H7 (cell line): ENCODE measurements around the gene VMP1. TPM values are rescaled to one million over a fixed set of nuclear protein-coding genes. Genes with fewer than 3 reads are reported as not detected.
"Not testable (repeated sequence)": the region's sequence is repeated elsewhere in the genome, so short reads cannot be mapped to it uniquely, and the experiment has no call there.

ENCODE experiments used
- DNase-seq: peaks from one replicate; pipeline ENCODE4 v3.0.0; 2012
- H3K27me3 ChIP-seq: 2 replicates; pipeline ENCODE4 v1.6.0; 2011; ENCODE audit warnings: mild to moderate bottlenecking, low read length; ENCODE audit not compliant: control insufficient read depth, insufficient read depth
- H3K36me3 ChIP-seq: replicated peaks from 2 replicates; pipeline ENCODE4 v1.5.1; 2011; ENCODE audit warnings: low read length; ENCODE audit not compliant: control insufficient read depth, insufficient read depth
- H3K4me3 ChIP-seq: 2 replicates; pipeline ENCODE4 v1.5.1; 2011; ENCODE audit warnings: low read depth, mild to moderate bottlenecking, control low read depth, low read length, moderate library complexity; ENCODE audit not compliant: insufficient read depth
- total RNA-seq: library from RNA; depleted of rRNA; stranded (reverse); fragments of >200 nt; shearing (Covaris generic); gene quantifications from 2 replicates; pipeline ENCODE4 v1.2.3, GENCODE V29; 2014

The VMP1 gene
- total RNA-seq, 1 experiment from 2014 or later = 64.2 TPM

DNA sequence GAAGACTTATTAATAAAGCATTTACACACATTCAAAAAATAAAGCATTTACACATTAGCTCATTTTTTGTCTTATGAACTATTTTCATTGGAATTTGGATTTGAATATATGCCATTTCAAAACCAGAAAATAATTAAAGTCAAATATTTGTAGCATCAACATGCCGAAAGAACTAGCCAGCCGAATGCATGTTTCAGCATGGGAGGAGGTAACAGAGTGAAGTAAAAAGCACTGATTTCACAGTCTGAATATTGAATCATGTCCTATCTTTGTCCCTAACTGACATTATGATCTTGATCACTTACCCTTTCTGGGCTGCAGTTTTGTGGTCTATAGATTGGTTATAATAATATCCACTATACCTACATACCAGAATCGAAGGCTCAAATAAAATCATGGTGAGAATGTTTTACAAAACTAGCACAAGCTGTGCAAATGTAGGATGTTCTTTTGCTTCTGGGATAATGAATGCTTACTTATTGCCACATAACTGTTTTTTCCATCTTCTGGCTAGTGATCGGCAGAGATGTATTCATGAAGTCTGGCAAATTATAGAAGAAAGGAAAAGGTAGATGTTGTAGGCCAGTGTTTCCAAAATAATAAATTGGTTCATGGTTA lies 100.5 kb downstream of the VMP1 start:
- no peak for DNase-seq
- H3K36me3 ChIP-seq = peaks cover 1% of the 10 kb centered on the region; the same call in 1 of the 2 replicates
- H3K27me3 ChIP-seq = no peaks in the 10 kb centered on the region
- no peak overlapping the region for H3K4me3 ChIP-seq

DNA sequence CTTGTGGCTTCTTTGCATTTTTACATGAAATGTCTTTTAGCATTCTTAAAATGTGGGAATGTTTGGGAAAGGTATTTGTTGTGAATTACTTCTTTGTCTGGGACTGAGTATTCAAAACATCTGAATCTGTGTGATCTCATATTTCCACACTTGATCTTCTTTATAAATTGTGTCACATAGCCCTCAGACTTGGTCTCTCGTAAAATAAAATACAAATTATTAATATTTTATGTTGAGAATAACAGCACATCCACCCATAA lies 103.4 kb downstream of the VMP1 start:
- Histone ChIP-seq H3K4me3 (no peak overlapping the region), H3K36me3 (peaks cover 1% of the 10 kb centered on the region; the same call in 1 of the 2 replicates), H3K27me3 (no peaks in the 10 kb centered on the region)
- no peak for DNase-seq

DNA sequence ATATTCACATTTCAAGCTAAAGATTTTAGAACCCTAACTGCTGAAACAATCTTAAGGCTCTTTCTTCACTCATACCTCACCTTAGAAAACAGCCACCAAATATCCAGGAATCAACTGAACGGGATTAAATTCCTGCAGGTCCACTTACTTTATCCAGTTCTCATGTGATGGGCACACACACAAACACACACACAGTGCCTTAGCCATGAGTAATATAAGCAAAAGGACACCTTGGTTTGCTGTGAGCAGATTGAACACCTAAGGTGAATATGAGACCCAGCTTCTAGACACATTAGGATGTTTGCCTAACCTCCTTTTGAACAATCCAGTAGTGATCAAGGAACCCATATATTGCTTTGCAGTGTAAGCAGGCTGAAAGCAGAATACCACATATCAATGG lies 103.8 kb downstream of the VMP1 start:
- peaks cover 1% of the 10 kb centered on the region; the same call in 1 of the 2 replicates for H3K36me3 ChIP-seq
- no peak overlapping the region for H3K4me3 ChIP-seq
- no peak for DNase-seq
- no peaks in the 10 kb centered on the region for H3K27me3 ChIP-seq

DNA sequence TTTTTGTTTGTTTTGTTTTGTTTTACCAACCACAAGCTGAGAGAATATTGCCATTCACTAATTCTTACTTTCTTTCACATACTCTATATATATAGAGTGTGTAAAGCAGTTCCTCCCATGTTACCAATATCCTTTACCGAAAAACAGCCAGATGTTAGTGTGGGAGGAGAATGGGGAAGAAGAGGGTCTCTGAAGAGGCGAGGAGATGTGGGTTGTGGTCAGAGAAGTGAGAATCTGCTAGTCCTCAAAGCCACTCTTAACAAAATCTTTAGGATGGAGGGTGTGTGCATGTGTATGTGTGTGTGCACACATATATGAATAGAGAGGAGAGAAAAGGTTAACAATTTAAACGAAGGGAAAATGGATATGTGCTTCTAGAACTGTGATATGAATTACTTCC lies 104.7 kb downstream of the VMP1 start:
- H3K4me3 ChIP-seq = no peak overlapping the region
- no peaks in the 10 kb centered on the region for H3K27me3 ChIP-seq
- peaks cover 1% of the 10 kb centered on the region; the same call in 1 of the 2 replicates for H3K36me3 ChIP-seq
- no peak for DNase-seq

DNA sequence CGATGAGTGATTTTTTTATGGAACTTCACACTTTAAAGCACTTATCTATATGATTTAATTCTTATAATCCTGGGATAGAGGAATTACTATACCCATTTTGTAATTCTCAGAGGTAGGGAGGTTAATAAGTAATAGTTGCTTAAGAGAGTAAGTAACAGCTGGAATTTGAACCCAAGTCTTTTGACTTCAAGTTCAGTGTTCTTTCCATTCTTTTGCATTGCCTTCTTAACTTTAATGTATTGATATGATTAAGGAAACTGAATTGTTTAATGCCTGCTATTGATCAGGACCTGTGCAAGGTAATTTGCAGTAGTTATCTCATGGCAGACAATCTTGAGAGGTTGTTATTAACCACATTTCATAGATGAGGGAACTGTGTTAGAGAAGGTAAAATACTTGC lies 106.8 kb downstream of the VMP1 start:
- H3K27me3 ChIP-seq = no peaks in the 10 kb centered on the region
- peaks cover 1% of the 10 kb centered on the region; the same call in 1 of the 2 replicates for H3K36me3 ChIP-seq
- DNase-seq = no peak
- H3K4me3 ChIP-seq = no peak overlapping the region

DNA sequence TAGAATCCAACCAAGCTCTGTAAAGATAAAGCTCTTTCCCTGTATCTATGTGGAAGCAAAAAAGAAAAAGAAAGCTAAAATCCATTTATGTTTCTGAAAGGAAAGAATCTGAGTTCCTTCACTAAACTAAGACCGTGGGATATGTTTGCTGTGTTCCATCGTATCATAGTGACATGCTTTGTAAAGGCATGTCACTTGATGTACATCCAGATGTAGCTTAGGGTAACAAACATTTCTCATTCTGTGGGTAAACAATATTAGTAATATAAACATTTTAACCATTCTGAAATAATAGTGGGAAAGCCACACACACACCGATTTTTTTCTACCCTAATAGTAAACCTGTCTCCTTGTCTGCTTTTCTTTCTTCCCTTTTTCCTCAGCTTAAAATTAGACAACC lies 107.2 kb downstream of the VMP1 start:
- peaks cover 1% of the 10 kb centered on the region; the same call in 1 of the 2 replicates for H3K36me3 ChIP-seq
- no peak overlapping the region for H3K4me3 ChIP-seq
- DNase-seq = no peak
- no peaks in the 10 kb centered on the region for H3K27me3 ChIP-seq

DNA sequence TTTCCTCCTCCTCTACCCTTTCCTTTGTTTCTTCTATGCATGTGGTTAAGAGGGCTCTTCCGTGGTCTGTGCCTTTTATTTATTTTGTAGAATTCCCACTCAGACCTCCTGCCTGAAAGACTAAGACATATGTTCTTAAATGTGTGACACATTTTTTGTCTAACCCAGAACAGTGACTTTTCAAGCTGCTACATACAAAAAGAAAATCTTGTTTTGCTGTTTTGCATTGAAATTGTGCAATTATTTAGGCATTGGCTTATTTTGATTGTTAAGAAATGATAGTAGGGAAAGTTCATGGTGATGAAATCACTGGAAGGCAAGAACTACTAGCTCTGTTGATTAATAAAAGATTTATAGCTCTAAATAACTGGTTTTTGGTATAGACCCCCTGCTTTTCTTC lies 108.5 kb downstream of the VMP1 start:
- Histone ChIP-seq H3K4me3 (no peak overlapping the region), H3K27me3 (no peaks in the 10 kb centered on the region), H3K36me3 (peaks cover 1% of the 10 kb centered on the region; the same call in 1 of the 2 replicates)
- no peak for DNase-seq

DNA sequence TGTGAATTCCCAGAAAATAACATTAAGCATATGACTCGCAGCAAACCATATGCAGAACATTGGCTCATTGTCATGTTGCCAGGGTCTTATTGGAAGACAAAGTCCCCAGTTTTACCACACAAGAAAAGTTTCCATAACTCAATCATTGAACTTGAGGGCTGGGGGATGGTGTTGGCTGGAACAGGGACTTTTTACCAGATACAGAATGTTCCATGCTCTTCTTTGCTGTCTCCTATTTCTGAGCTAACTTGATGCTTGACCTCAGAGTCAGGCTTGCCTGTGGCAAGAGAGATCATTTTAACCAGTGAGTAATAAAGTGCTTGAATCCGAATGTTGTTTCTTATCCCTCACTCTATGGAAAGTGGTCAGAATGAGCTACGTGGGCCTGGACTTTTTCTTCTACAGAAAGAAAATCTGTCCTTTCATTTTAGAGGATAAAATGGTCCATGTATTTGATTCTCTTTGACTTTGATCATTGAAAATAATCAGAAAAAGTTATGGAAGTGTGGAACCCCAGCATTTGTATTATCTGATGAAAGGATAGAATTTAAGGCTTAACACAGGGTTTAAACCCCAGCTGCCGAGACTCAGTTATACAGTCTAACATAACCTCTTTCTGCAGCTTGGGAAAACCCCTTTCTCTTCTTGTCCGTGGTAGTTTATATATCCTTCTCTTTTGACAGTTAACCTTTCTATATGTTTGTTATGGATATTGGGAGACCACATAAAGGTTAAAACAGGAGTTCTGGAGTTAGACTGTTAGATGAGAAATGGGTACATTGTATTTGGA lies 118.3 kb downstream of the VMP1 start:
- Histone ChIP-seq H3K27me3 (no peaks in the 10 kb centered on the region), H3K36me3 (no peaks in the 10 kb centered on the region), H3K4me3 (no peak overlapping the region)
- DNase-seq = no peak

DNA sequence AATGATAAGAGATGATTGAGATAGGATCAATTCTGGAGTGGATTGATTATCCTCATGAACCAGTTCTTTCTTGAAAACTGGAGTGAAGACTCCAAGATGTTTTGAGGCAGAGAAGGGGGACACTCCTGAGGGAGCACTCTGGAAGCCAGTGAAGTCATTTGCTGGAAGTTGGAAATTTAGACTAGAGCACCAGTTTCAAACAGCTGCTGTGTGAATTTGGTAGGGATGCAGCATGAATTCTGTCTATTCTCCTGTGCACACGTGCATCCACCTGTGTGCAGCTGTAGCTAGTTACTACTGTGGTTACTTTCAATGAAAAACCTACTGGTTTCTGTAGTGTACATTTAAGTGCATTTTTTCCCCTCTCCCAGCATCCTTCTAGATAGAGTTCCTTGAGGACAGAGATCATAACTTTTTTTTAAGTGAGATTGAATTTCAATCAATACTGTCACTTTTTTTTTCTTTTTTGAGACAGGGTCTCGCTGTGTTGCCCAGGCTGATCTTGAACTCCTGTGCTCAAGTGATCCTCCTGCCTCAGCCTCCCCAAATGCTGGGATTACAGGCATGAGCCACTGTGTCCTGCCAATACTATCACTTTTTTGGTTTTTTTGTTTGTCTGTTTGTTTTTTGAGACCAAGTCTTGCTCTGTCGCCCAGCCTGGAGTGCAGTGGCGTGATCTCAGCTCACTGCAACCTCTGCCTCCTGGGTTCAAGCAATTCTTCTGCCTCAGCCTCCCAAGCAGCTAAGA lies 119.4 kb downstream of the VMP1 start:
- no peak for DNase-seq
- no peak overlapping the region for H3K4me3 ChIP-seq
- no peaks in the 10 kb centered on the region for H3K27me3 ChIP-seq
- H3K36me3 ChIP-seq = no peaks in the 10 kb centered on the region

DNA sequence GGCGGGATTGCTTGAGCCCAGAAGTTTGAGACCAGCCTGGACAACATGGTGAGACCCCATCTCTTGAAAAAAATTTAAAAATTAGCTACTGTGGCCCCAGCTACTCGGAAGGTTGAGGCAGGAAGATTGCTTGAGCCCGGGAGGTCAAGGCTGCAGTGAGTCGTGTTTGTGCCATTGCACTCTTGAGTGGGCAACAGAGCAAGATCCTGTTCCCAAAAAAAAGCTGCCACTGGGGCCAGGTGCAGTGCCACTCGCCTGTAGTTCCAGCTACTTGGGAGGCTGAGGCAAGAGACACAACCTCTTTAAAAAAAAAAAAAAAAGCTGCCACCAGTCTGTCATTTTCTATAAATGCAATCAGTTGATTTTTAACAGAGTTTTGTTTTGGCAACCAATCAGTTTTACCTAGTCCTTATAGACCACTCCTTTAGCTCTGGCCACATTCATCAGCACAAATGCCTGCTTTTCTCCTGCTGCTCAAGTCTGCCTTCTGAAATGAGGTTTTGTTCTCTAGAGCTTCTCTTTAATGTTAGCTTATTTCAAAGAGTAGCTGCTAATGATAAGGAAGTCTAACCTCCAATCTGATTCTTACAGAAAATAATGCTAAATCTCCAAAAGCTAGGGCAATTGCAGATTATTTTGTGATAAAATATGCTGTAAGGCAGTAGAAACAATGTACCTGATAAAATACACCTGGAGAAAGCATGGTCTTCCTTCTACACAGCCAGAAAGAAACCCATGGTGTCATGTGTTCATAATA lies 120.4 kb downstream of the VMP1 start:
- H3K4me3 ChIP-seq = no peak overlapping the region
- no peaks in the 10 kb centered on the region for H3K36me3 ChIP-seq
- no peaks in the 10 kb centered on the region for H3K27me3 ChIP-seq
- no peak for DNase-seq

DNA sequence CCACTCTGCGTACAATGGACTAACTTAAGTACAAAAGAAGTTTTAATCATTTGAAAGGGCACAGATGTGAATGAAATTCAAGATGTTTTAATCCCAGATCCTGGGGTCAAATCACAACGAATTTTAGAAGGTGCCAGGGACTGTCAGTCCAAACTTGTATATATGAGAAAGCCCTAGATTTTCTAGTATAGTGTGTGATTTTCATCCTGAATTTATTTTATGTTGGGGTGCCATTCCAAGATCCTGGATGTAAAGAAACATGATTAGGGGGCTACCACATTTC lies 121.0 kb downstream of the VMP1 start:
- Histone ChIP-seq H3K4me3 (no peak overlapping the region), H3K36me3 (no peaks in the 10 kb centered on the region), H3K27me3 (no peaks in the 10 kb centered on the region)
- DNase-seq = no peak

DNA sequence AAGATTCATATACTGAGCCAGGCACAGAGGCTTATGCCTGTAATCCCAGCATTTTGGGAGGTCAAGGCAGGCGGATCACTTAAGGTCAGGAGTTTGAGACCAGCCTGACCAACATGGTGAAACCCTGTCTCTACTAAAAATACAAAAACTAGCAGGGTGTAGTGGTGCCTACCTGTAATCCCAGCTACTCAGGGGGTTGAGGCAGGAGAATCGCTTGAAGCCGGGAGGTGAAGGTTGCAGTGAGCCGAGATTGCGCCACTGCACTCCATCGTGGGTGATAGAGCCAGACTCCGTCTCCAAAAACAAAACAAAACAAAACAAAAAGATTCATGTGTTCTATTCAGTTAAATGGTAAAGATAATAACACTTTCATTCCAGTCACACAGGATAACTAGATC lies 121.4 kb downstream of the VMP1 start:
- H3K27me3 ChIP-seq, DNase-seq, H3K4me3 ChIP-seq, H3K36me3 ChIP-seq: not testable (repeated sequence)

DNA sequence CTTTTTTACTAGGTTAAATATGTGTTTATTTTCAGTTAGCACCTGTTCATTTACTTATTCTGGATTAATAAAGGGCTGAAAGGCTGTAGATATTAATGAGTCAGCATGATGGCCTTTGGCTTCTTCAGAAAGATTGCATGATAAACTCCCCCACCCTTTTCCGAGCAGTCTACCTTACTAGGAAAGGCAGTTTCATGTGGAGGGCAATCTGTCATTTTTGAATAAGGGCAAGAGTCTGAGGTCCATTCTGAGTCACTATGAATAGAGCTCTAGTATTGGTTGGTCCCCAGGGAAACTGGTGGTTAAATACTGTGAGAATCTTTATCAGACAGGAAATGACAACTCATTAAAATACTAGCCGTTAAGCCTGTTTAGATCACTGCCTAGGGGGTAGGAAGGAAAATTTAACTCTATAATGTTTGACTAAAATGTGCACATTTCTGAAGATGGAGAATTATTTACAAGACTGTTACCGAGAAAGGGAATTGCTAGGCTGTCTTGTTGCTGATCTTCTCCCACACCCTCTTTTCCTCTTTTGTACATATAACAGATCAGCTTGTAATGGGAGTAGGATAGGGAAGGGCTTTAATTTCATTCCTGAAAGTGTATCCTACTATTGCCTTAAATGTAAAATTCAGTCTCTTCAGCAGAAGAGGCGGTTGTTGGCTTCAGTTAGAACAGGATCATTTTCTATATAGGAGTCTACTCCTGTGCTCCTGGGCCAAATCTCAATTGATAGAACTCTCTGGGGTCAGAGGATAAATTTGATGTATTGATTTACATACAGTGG lies 122.0 kb downstream of the VMP1 start:
- Histone ChIP-seq H3K36me3 (no peaks in the 10 kb centered on the region), H3K4me3 (no peak overlapping the region), H3K27me3 (no peaks in the 10 kb centered on the region)
- DNase-seq = no peak

DNA sequence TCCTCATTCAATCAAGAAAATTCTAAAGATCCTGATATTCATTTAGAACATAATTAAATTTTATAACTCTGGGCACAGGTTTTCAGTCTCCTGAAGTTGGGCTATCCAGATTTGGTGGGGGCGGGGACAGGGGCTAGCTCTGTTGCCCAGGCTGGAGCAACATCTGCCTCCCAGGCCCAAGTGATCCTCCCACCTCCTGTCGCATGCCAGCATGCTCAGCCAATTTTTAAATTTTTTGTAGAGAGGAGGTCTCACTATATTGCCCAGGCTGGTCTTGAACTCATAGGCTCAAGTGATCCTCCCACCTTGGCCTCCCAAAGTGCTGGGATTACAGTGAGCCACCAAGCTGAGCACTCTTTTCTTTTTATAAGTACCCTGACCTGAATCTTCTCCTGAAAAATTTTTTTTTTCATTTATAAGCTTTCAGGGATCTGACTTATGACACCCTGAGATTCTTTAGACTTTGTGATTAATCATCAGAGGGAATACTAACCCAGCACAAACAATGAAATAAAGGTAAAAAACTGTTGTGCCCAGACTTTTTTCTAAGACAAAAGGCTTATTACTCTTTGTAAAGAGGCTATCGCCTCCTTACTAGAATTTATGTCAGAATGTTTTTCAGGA lies 122.7 kb downstream of the VMP1 start:
- Histone ChIP-seq H3K36me3 (no peaks in the 10 kb centered on the region), H3K27me3 (no peaks in the 10 kb centered on the region), H3K4me3 (no peak overlapping the region)
- no peak for DNase-seq
